HepG2 (cell line): Measurements from ENCODE around the gene GGA2. TPM values are rescaled to one million over a fixed set of nuclear protein-coding genes. Genes with fewer than 3 reads are reported as not detected.

ENCODE experiments used
- ATAC-seq: fragments of 200-7000 bp; cut with Tn5 transposase; 3 replicates; pipeline ENCODE4 v1.9.1; 2020; ENCODE audit warnings: mild to moderate bottlenecking, moderate library complexity
- BruUV-seq: library from RNA; stranded (reverse); fragments of 400-500 nt; replicated peaks from 2 replicates; lab custom pipeline; 2021; lab: Mats Ljungman, UMichigan
- CTCF ChIA-PET: fragments of 300-600 bp; formaldehyde crosslinking; extraction: SDS; loops from one replicate; lab custom pipeline; 2021; ENCODE audit warnings: low total read pairs, inconsistent platforms, low intra/inter-chr PET ratio; lab: Yijun Ruan, JAX
- POLR2A ChIA-PET: fragments of 350-600 bp; sonication (Branson Sonifier 250); formaldehyde crosslinking; loops from one replicate; lab custom pipeline; 2020; ENCODE audit warnings: antibody characterized with exemption, inconsistent platforms; lab: Yijun Ruan, JAX
- DNase-seq: peaks from one replicate; pipeline ENCODE4 v3.0.0-alpha.2; 2015; ENCODE audit warnings: low spot score
- FAIRE-seq: peaks from 3 replicates; lab custom pipeline; 2011; peaks lifted over from hg19 to GRCh38; lab: Jason Lieb, UNC
- H2AFZ ChIP-seq: one replicate; pipeline ENCODE4 v1.6.1; 2011; ENCODE audit warnings: low read length, inconsistent platforms
- H3K27ac ChIP-seq: fragments of 300-600 bp; 3 replicates; pipeline ENCODE4 v1.8.0; 2011; ENCODE audit warnings: mixed run types, mild to moderate bottlenecking, mixed read lengths, low read length, inconsistent platforms; ENCODE audit not compliant: insufficient read depth; ENCODE audit errors: extremely low read length
- H3K27me3 ChIP-seq, 2 experiments: fragments of 200-600 bp in 1 of 2; 2 replicates in 1 of 2; 3 replicates in 1 of 2; pipeline versions ENCODE4 v1.6.0 to v1.8.0; 2011; ENCODE audit warnings: low read length in 2 of 2, mild to moderate bottlenecking in 2 of 2, moderate library complexity in 2 of 2, inconsistent platforms in 1 of 2; ENCODE audit not compliant: insufficient read depth in 2 of 2, control insufficient read depth in 1 of 2
- H3K36me3 ChIP-seq, 2 experiments: fragments of 200-600 bp in 1 of 2; replicated peaks in 1 of 2; 2 replicates in 1 of 2; 3 replicates in 1 of 2; pipeline versions ENCODE4 v1.5.1 to v1.8.0; 2011; ENCODE audit warnings: low read length in 2 of 2, inconsistent platforms in 1 of 2; ENCODE audit not compliant: insufficient read depth in 2 of 2, control insufficient read depth in 1 of 2
- H3K4me1 ChIP-seq: 2 replicates; pipeline ENCODE4 v1.5.1; 2012; ENCODE audit warnings: low read length, inconsistent platforms; ENCODE audit not compliant: insufficient read depth
- H3K4me2 ChIP-seq: 2 replicates; pipeline ENCODE4 v1.6.0; 2011; ENCODE audit warnings: low read depth, low read length, inconsistent platforms
- H3K4me3 ChIP-seq, 3 experiments: fragments of 200-600 bp in 1 of 3; sonication (generic), shearing (Covaris generic) in 1 of 3; replicated peaks in 1 of 3; 2 replicates each; pipeline ENCODE4 v1.5.1; 2011 to 2016; ENCODE audit warnings: low read length in 3 of 3, inconsistent platforms in 2 of 3, low read depth in 2 of 3, mild to moderate bottlenecking in 2 of 3, control low read depth in 1 of 3, mixed read lengths in 1 of 3; ENCODE audit not compliant: insufficient read depth in 1 of 3
- H3K79me2 ChIP-seq: one replicate; pipeline ENCODE4 v1.6.1; 2011; ENCODE audit warnings: low read length, inconsistent platforms; ENCODE audit not compliant: insufficient read depth
- H3K9ac ChIP-seq: 2 replicates; pipeline ENCODE4 v1.6.0; 2011; ENCODE audit warnings: mild to moderate bottlenecking, low read depth, low read length, inconsistent platforms; ENCODE audit not compliant: insufficient read depth
- H3K9me3 ChIP-seq: 2 replicates; pipeline ENCODE4 v1.5.1; 2012; ENCODE audit warnings: mild to moderate bottlenecking, low read length
- H4K20me1 ChIP-seq: 2 replicates; pipeline ENCODE4 v1.6.0; 2011; ENCODE audit warnings: inconsistent platforms, mild to moderate bottlenecking, low read length, moderate library complexity; ENCODE audit not compliant: insufficient read depth
- HNF4G ChIP-seq, 2 experiments: sonication (generic) in 1 of 2; formaldehyde crosslinking in 1 of 2; IDR thresholded peaks; 2 replicates each; pipeline versions ENCODE4 v1.4.0 to v1.6.1; 2011 to 2020; ENCODE audit warnings: borderline replicate concordance in 2 of 2, low read depth in 2 of 2, mild to moderate bottlenecking in 2 of 2, low read length in 1 of 2, missing genetic modification reagents in 1 of 2, moderate library complexity in 1 of 2
- IRX3 ChIP-seq: sonication (generic); formaldehyde crosslinking; IDR thresholded peaks from 2 replicates; pipeline ENCODE4 v1.8.1; 2023; ENCODE audit warnings: mild to moderate bottlenecking, low read depth, missing genetic modification reagents, borderline replicate concordance
- JUN ChIP-seq: sonication (generic); formaldehyde crosslinking; IDR thresholded peaks from 2 replicates; pipeline ENCODE4 v1.4.0; 2020; ENCODE audit warnings: mild to moderate bottlenecking, missing genetic modification reagents
- KDM5A ChIP-seq: fragments of 200-600 bp; sonication (generic); IDR thresholded peaks from 2 replicates; pipeline ENCODE4 v1.7.0; 2018; ENCODE audit warnings: antibody characterized with exemption, mild to moderate bottlenecking, low read length, borderline replicate concordance
- MED8 ChIP-seq: sonication (generic); formaldehyde crosslinking; IDR thresholded peaks from 2 replicates; pipeline ENCODE4 v1.8.1; 2023; ENCODE audit warnings: mild to moderate bottlenecking, missing genetic modification reagents; ENCODE audit not compliant: insufficient replicate concordance
- ZBTB20 ChIP-seq: sonication (generic); formaldehyde crosslinking; IDR thresholded peaks from 2 replicates; pipeline ENCODE4 v1.8.1; 2023; ENCODE audit warnings: missing genetic modification reagents, low read depth, mild to moderate bottlenecking, borderline replicate concordance
- ZHX2 ChIP-seq, 2 experiments: sonication (generic) in 1 of 2; formaldehyde crosslinking in 1 of 2; IDR thresholded peaks; 2 replicates each; pipeline versions ENCODE4 v1.6.1 to v1.9.0; 2014 to 2022; ENCODE audit warnings: antibody characterized with exemption in 1 of 2, borderline replicate concordance in 1 of 2, inconsistent platforms in 1 of 2, low read depth in 1 of 2, missing genetic modification reagents in 1 of 2
- ZNF282 ChIP-seq: fragments of 450-650 bp; IDR thresholded peaks from 2 replicates; pipeline ENCODE4 v1.6.1; 2018; ENCODE audit not compliant: partially characterized antibody
- ZNF652 ChIP-seq: IDR thresholded peaks from 2 replicates; pipeline ENCODE4 v1.6.1; 2016; ENCODE audit warnings: low read depth, borderline replicate concordance
- ZNF704 ChIP-seq: sonication (generic); formaldehyde crosslinking; IDR thresholded peaks from 2 replicates; pipeline ENCODE4 v1.8.1; 2023; ENCODE audit warnings: mild to moderate bottlenecking, inconsistent platforms, moderate library complexity, missing genetic modification reagents, borderline replicate concordance
- WGBS: methylation state at CpG from one replicate; pipeline ENCODE4 v1.1.6; 2017; ENCODE audit warnings: low lambda C conversion rate; 5-methylcytosine and 5-hydroxymethylcytosine counted together
- in situ Hi-C: cut with HindIII; loops from 2 replicates; pipeline ENCODE4 v1.10.0; 2017; ENCODE audit warnings: low pct_unique_long_range_greater_than_20kb; ENCODE audit not compliant: extremely low pct_ligation_motif_present
- intact Hi-C: fragments of 100-400 bp; cut with micrococcal nuclease; formaldehyde crosslinking; loops from one replicate; pipeline ENCODE4 v1.10.0; 2022; ENCODE audit not compliant: unreplicated experiment
- polyA plus RNA-seq, 8 experiments: library from polyadenylated mRNA; depleted of rRNA in 3 of 8; stranded (reverse) in 7 of 8; unstranded in 1 of 8; fragments of >200 nt; fragmentation: Illumina TruSeq in 4 of 8; extraction: Trizol in 4 of 8; gene quantifications; 2 replicates each; pipeline versions ENCODE4 v1.2.1 to v1.2.3, GENCODE V29; 2011 to 2016; ENCODE audit warnings: low read depth in 4 of 8, missing spikeins in 1 of 8, mixed read lengths in 1 of 8; ENCODE audit not compliant: insufficient read depth in 1 of 8
- total RNA-seq, 5 experiments: library from RNA; depleted of rRNA; stranded (reverse); fragments of >200 nt; fragmentation: Illumina TruSeq; extraction: Trizol; gene quantifications; 2 replicates each; pipeline ENCODE4 v1.2.3, GENCODE V29; 2016; ENCODE audit warnings: low read depth in 1 of 5
- TF ChIP-seq, protein P1 (sequence below): sonication (generic); formaldehyde crosslinking; IDR thresholded peaks from 2 replicates; pipeline ENCODE4 v1.9.0; 2021; ENCODE audit warnings: missing genetic modification reagents, mild to moderate bottlenecking, borderline replicate concordance

The GGA2 gene
- total and polyA plus RNA-seq, 2 of the 13 experiments (the other 11 are each of a cell fraction or from before 2014, with no cell fraction given), result 51.5 to 69.8 TPM

- WGBS, result 41% methylated on average over 4 of the region's 4 CpGs
- Histone ChIP-seq H3K4me2 (no peak overlapping the region), H3K27me3 (no peaks in the 10 kb centered on the region; a peak in 1 of 5 replicates), H4K20me1 (peaks cover 19% of the 10 kb centered on the region), H3K79me2 (peaks cover 29% of the 10 kb centered on the region), H3K36me3 (0 out of 5 replicates have a peak, but pooled peaks cover 0 to 4% of the 10 kb centered on the region in 2 experiments), H3K9ac (no peak overlapping the region), H2AFZ (no peak overlapping the region), H3K9me3 (no peaks in the 10 kb centered on the region), H3K4me1 (peaks cover 57% of the 10 kb centered on the region), H3K4me3 (no peak overlapping the region), H3K27ac (peak overlapping the region; percentile 31)
- POLR2A ChIA-PET, result interaction anchor here (2.4 to 3.1 kb wide), 2 partner anchors 27 to 45 kb away, joined by 7 to 18 read pairs; partner anchors contain the start of genes EARS2 and UBFD1
- CTCF ChIA-PET, result no interaction called here
- in situ Hi-C loops (no loop called here), intact Hi-C loops (no loop called here)
- FAIRE-seq (peak; percentile 36), ATAC-seq (peak; percentile 26), DNase-seq (peak; percentile 51)
- no TSS peak for BruUV-seq
- peak; percentile 81 for TF ChIP-seq ZNF652 (CRISPR knock-in tag)
- TF ChIP-seq ZNF704 (CRISPR knock-in tag), result no peak
- no peak for TF ChIP-seq ZNF282
- TF ChIP-seq ZHX2 (IDR thresholded peaks at IDR 0.05; ENCODE audit: low read depth), result no peak
- no peak for TF ChIP-seq ZHX2 (CRISPR knock-in tag; IDR thresholded peaks at IDR 0.05; ENCODE audit: borderline replicate concordance)
- TF ChIP-seq HNF4G (IDR thresholded peaks at IDR 0.05; ENCODE audit: borderline replicate concordance, low read depth, low read length), result 0 out of 2 replicates have a peak, but pooled peaks have one; percentile 34
- no peak for TF ChIP-seq HNF4G (CRISPR knock-in tag; IDR thresholded peaks at IDR 0.05; ENCODE audit: borderline replicate concordance, low read depth)
- TF ChIP-seq IRX3, result no peak
- TF ChIP-seq, protein P1, sequence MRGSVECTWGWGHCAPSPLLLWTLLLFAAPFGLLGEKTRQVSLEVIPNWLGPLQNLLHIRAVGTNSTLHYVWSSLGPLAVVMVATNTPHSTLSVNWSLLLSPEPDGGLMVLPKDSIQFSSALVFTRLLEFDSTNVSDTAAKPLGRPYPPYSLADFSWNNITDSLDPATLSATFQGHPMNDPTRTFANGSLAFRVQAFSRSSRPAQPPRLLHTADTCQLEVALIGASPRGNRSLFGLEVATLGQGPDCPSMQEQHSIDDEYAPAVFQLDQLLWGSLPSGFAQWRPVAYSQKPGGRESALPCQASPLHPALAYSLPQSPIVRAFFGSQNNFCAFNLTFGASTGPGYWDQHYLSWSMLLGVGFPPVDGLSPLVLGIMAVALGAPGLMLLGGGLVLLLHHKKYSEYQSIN (CRISPR knock-in tag), result no peak
- TF ChIP-seq ZBTB20 (CRISPR knock-in tag), result no peak
- no peak for TF ChIP-seq MED8 (CRISPR knock-in tag)
- no peak for TF ChIP-seq KDM5A
- no peak for TF ChIP-seq JUN
These were observed 1.9 kb upstream of the GGA2 start for GRCh38 chr16:23512168-23512695.
